Upper lobe of left lung (tissue), 6 donors: Measurements from ENCODE around the gene ADGRF4. TPM values are rescaled to one million over a fixed set of nuclear protein-coding genes. Genes with fewer than 3 reads are reported as not detected.

ENCODE experiments used
- total RNA-seq, 6 donors: library from RNA; depleted of rRNA in 4 of 6; stranded (reverse); fragments of >200 nt in 4 of 6; gene quantifications; one replicate each; pipeline versions ENCODE4 v1.1.0 to v1.2.1, GENCODE V29; 2016 to 2021
- donor health status: DM: no; HTN: no; CAD: no; lungs with moderate emphysema.
- donor health status: DM: no; HTN: yes; CAD: no; lungs with severe emphysema.

Gene ADGRF4
- total RNA-seq, 6 donors from 2014 or later: 0.15 to 0.20 (median 0.18) TPM; not detected in 2

Other genes starting within 250 kb of the ADGRF4 start
- 10 to 100 TPM; 22.0 to 86.5 (median 29.3) TPM for gene CD2AP, start 220.8 kb upstream of the ADGRF4 start, total RNA-seq
- not detected for gene OPN5, start 83.5 kb downstream of the ADGRF4 start, total RNA-seq